H9 (cell line): ENCODE results near the gene OTUB1. TPM values are rescaled to one million over a fixed set of nuclear protein-coding genes. Genes with fewer than 3 reads are reported as not detected.

Experiments used
- DNase-seq: peaks from one replicate; pipeline ENCODE4 v3.0.0-alpha.2; 2017
- H2AFZ ChIP-seq: one replicate; pipeline ENCODE4 v1.6.1; 2013; ENCODE audit warnings: mild to moderate bottlenecking, low read length, control low read depth, moderate library complexity
- H2AK5ac ChIP-seq: 2 replicates; pipeline ENCODE4 v1.6.1; 2013; ENCODE audit warnings: low read length, control low read depth, mixed read lengths; ENCODE audit not compliant: insufficient read length
- H2BK120ac ChIP-seq: one replicate; pipeline ENCODE4 v1.6.1; 2013; ENCODE audit warnings: low read depth, mild to moderate bottlenecking, low read length, control low read depth, inconsistent platforms; ENCODE audit not compliant: poor library complexity, severe bottlenecking
- H2BK12ac ChIP-seq: 2 replicates; pipeline ENCODE4 v1.6.1; 2013; ENCODE audit warnings: low read length, control low read depth, mixed read lengths, low read depth; ENCODE audit not compliant: insufficient read length
- H2BK15ac ChIP-seq: 2 replicates; pipeline ENCODE4 v1.6.1; 2013; ENCODE audit warnings: low read depth, low read length, control low read depth
- H2BK20ac ChIP-seq: one replicate; pipeline ENCODE4 v1.6.1; 2013; ENCODE audit warnings: low read depth, mild to moderate bottlenecking, low read length, control low read depth, inconsistent platforms; ENCODE audit not compliant: poor library complexity, severe bottlenecking
- H2BK5ac ChIP-seq: 2 replicates; pipeline ENCODE4 v1.6.1; 2013; ENCODE audit warnings: low read length, control low read depth, mixed read lengths; ENCODE audit not compliant: insufficient read length
- H3K14ac ChIP-seq: 2 replicates; pipeline ENCODE4 v1.6.1; 2013; ENCODE audit warnings: low read length, control low read depth; ENCODE audit not compliant: insufficient read depth
- H3K18ac ChIP-seq: 2 replicates; pipeline ENCODE4 v1.6.1; 2013; ENCODE audit warnings: low read depth, mild to moderate bottlenecking, mixed read lengths, low read length, control low read depth; ENCODE audit not compliant: insufficient read length
- H3K23ac ChIP-seq: 2 replicates; pipeline ENCODE4 v1.6.1; 2013; ENCODE audit warnings: low read length, control low read depth, mixed read lengths, low read depth; ENCODE audit not compliant: insufficient read length
- H3K23me2 ChIP-seq: 2 replicates; pipeline ENCODE4 v1.6.1; 2013; ENCODE audit warnings: low read depth, mild to moderate bottlenecking, mixed read lengths, low read length, control low read depth; ENCODE audit not compliant: insufficient read length, poor library complexity, severe bottlenecking
- H3K27ac ChIP-seq: 2 replicates; pipeline ENCODE4 v1.5.1; 2013; ENCODE audit warnings: low read length, control low read depth, mixed read lengths, low read depth; ENCODE audit not compliant: insufficient read length
- H3K27me3 ChIP-seq: 2 replicates; pipeline ENCODE4 v1.6.1; 2013; ENCODE audit warnings: low read length, control low read depth, inconsistent platforms; ENCODE audit not compliant: insufficient read depth
- H3K4ac ChIP-seq: 2 replicates; pipeline ENCODE4 v1.6.1; 2013; ENCODE audit warnings: low read depth, mild to moderate bottlenecking, control low read depth, inconsistent platforms, low read length, moderate library complexity
- H3K4me1 ChIP-seq: 2 replicates; pipeline ENCODE4 v1.6.1; 2013; ENCODE audit warnings: low read length, control low read depth, inconsistent platforms; ENCODE audit not compliant: insufficient read depth
- H3K4me2 ChIP-seq: 2 replicates; pipeline ENCODE4 v1.6.1; 2013; ENCODE audit warnings: low read length, control low read depth, mixed read lengths; ENCODE audit not compliant: insufficient read length, insufficient read depth
- H3K56ac ChIP-seq: 2 replicates; pipeline ENCODE4 v1.6.1; 2013; ENCODE audit warnings: low read depth, mild to moderate bottlenecking, mixed read lengths, low read length, control low read depth; ENCODE audit not compliant: insufficient read length
- H3K79me1 ChIP-seq: 2 replicates; pipeline ENCODE4 v1.6.1; 2013; ENCODE audit warnings: low read depth, mild to moderate bottlenecking, moderate library complexity, low read length, control low read depth, inconsistent platforms; ENCODE audit not compliant: insufficient read depth, poor library complexity, severe bottlenecking
- H3K79me2 ChIP-seq: 2 replicates; pipeline ENCODE4 v1.6.1; 2013; ENCODE audit warnings: low read length, control low read depth, inconsistent platforms; ENCODE audit not compliant: insufficient read depth
- H3K9ac ChIP-seq: 2 replicates; pipeline ENCODE4 v1.6.1; 2013; ENCODE audit warnings: low read length, control low read depth, mixed read lengths; ENCODE audit not compliant: insufficient read length; ENCODE audit errors: extremely low read depth
- H3K9me3 ChIP-seq: one replicate; pipeline ENCODE4 v1.6.1; 2013; ENCODE audit warnings: low read depth, low read length, inconsistent platforms; ENCODE audit not compliant: control insufficient read depth
- H3T11ph ChIP-seq: one replicate; pipeline ENCODE4 v1.6.1; 2013; ENCODE audit warnings: mild to moderate bottlenecking, low read length, control low read depth, inconsistent platforms
- H4K20me1 ChIP-seq: one replicate; pipeline ENCODE4 v1.6.1; 2013; ENCODE audit not compliant: control insufficient read depth, insufficient read length, insufficient read depth
- H4K5ac ChIP-seq: 2 replicates; pipeline ENCODE4 v1.6.1; 2013; ENCODE audit warnings: low read depth, mild to moderate bottlenecking, mixed read lengths, low read length, control low read depth; ENCODE audit not compliant: insufficient read length
- H4K8ac ChIP-seq: replicated peaks from 2 replicates; pipeline ENCODE4 v1.6.1; 2013; ENCODE audit warnings: low read length, control low read depth, mixed read lengths, low read depth; ENCODE audit not compliant: insufficient read length
- H4K91ac ChIP-seq: 2 replicates; pipeline ENCODE4 v1.6.1; 2013; ENCODE audit warnings: low read depth, mild to moderate bottlenecking, moderate library complexity, mixed read lengths, low read length, control low read depth; ENCODE audit not compliant: insufficient read length
- H3K27ac Mint-ChIP-seq, 3 experiments: 2 replicates in 2 of 3; 3 replicates in 1 of 3; pipeline ENCODE4 v1.8.0; 2020 to 2021; ENCODE audit warnings: mixed read lengths in 3 of 3, mild to moderate bottlenecking in 1 of 3, moderate library complexity in 1 of 3
- H3K27me3 Mint-ChIP-seq: 2 replicates; pipeline ENCODE4 v1.8.0; 2021; ENCODE audit warnings: low read depth, mild to moderate bottlenecking, moderate library complexity, mixed read lengths
- H3K36me3 Mint-ChIP-seq, 3 experiments: 2 replicates in 2 of 3; 3 replicates in 1 of 3; pipeline ENCODE4 v1.8.0; 2020 to 2021; ENCODE audit warnings: low read depth in 3 of 3, mixed read lengths in 3 of 3; ENCODE audit not compliant: insufficient read depth in 1 of 3
- H3K4me1 Mint-ChIP-seq, 2 experiments: 2 replicates each; pipeline ENCODE4 v1.8.0; 2020; ENCODE audit warnings: mixed read lengths in 2 of 2
- H3K4me3 Mint-ChIP-seq, 2 experiments: 2 replicates in 1 of 2; 3 replicates in 1 of 2; pipeline ENCODE4 v1.8.0; 2020 to 2021; ENCODE audit warnings: mild to moderate bottlenecking in 2 of 2, mixed read lengths in 2 of 2, moderate library complexity in 1 of 2
- H3K9me3 Mint-ChIP-seq, 2 experiments: 2 replicates in 1 of 2; 3 replicates in 1 of 2; pipeline ENCODE4 v1.8.0; 2020; ENCODE audit warnings: mild to moderate bottlenecking in 2 of 2, mixed read lengths in 2 of 2, moderate library complexity in 1 of 2
- WGBS: extraction: QIAGEN DNeasy Blood & Tissue Kit; methylation state at CpG from one replicate; pipeline ENCODE4 v1.1.7; 2013; ENCODE audit warnings: missing lambda C conversion rate, low lambda C conversion rate, mixed read lengths; ENCODE audit not compliant: insufficient read length; ENCODE audit errors: extremely low coverage; 5-methylcytosine and 5-hydroxymethylcytosine counted together
- total RNA-seq: library from RNA; stranded (reverse); gene quantifications from 2 replicates; pipeline ENCODE4 v1.2.1, GENCODE V29; 2021
- TF ChIP-seq, protein P1 (sequence below): fragments of 200-600 bp; sonication (generic); conservative IDR thresholded peaks from 3 replicates; pipeline ENCODE4 v1.8.0; 2021; ENCODE audit warnings: antibody characterized with exemption, mild to moderate bottlenecking

The OTUB1 gene
- total RNA-seq, 1 experiment from 2014 or later = 114 TPM

- no CpG with 5 or more reads among the region's 8 CpGs for WGBS
- Histone ChIP-seq H2BK120ac (no peak overlapping the region), H3K56ac (no peak overlapping the region)
These were observed 25.1 kb downstream of the OTUB1 start for GRCh38 chr11:64011371-64011770.

More at GRCh38 chr11:64011371-64011770, 25.1 kb downstream of the OTUB1 start:
- H3K9me3 ChIP-seq = no peaks in the 10 kb centered on the region
- no peak overlapping the region for H2AK5ac ChIP-seq
- no peak overlapping the region for H4K5ac ChIP-seq
- DNase-seq = no peak
- no peak overlapping the region for H2BK12ac ChIP-seq
- peaks cover 9 to 14% of the 10 kb centered on the region in 2 experiments; a peak in 3 of 5 replicates for H3K9me3 Mint-ChIP-seq
- no peak overlapping the region for H2BK15ac ChIP-seq
- TF ChIP-seq, protein P1, sequence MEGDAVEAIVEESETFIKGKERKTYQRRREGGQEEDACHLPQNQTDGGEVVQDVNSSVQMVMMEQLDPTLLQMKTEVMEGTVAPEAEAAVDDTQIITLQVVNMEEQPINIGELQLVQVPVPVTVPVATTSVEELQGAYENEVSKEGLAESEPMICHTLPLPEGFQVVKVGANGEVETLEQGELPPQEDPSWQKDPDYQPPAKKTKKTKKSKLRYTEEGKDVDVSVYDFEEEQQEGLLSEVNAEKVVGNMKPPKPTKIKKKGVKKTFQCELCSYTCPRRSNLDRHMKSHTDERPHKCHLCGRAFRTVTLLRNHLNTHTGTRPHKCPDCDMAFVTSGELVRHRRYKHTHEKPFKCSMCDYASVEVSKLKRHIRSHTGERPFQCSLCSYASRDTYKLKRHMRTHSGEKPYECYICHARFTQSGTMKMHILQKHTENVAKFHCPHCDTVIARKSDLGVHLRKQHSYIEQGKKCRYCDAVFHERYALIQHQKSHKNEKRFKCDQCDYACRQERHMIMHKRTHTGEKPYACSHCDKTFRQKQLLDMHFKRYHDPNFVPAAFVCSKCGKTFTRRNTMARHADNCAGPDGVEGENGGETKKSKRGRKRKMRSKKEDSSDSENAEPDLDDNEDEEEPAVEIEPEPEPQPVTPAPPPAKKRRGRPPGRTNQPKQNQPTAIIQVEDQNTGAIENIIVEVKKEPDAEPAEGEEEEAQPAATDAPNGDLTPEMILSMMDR = no peak
- H3T11ph ChIP-seq = no peak overlapping the region
- no peak overlapping the region for H4K91ac ChIP-seq
- H2AFZ ChIP-seq = no peak overlapping the region
- H2BK5ac ChIP-seq = no peak overlapping the region
- no peaks in the 10 kb centered on the region for H3K4me1 ChIP-seq
- H3K4me2 ChIP-seq = no peak overlapping the region
- no peak overlapping the region for H3K4ac ChIP-seq
- H3K27me3 ChIP-seq = peaks cover 25% of the 10 kb centered on the region; the same call in 1 of the 2 replicates
- no peak overlapping the region for H3K27ac Mint-ChIP-seq
- H3K9ac ChIP-seq = no peak overlapping the region
- peaks cover 11% of the 10 kb centered on the region for H3K23me2 ChIP-seq
- H3K27me3 Mint-ChIP-seq = peaks cover 87% of the 10 kb centered on the region
- peaks cover 2 to 10% (median 4%) of the 10 kb centered on the region in 3 experiments; a peak in 5 of 7 replicates for H3K36me3 Mint-ChIP-seq
- no peak overlapping the region for H3K18ac ChIP-seq
- no peaks in the 10 kb centered on the region for H4K20me1 ChIP-seq
- no peak overlapping the region for H4K8ac ChIP-seq
- no peak overlapping the region for H3K23ac ChIP-seq
- no peak overlapping the region for H3K27ac ChIP-seq
- peaks cover 16 to 17% of the 10 kb centered on the region in 2 experiments for H3K4me1 Mint-ChIP-seq
- no peak overlapping the region for H3K4me3 Mint-ChIP-seq
- no peak overlapping the region for H2BK20ac ChIP-seq
- H3K79me1 ChIP-seq = no peaks in the 10 kb centered on the region
- H3K79me2 ChIP-seq = no peaks in the 10 kb centered on the region
- no peak overlapping the region for H3K14ac ChIP-seq
